ENCODE results near the gene YEATS4.

GRCh38 chr12:69417741-69418167 lies 58.2 kb downstream of the YEATS4 start:
- no peak for TF ChIP-seq EZH2phosphoT487 (IDR thresholded peaks at IDR 0.05; ENCODE audit: insufficient read depth, low read depth)
- no peak for TF ChIP-seq EZH2 (IDR thresholded peaks at IDR 0.05; ENCODE audit: insufficient read depth, poor library complexity, severe bottlenecking)
